Activated CD8-positive, alpha-beta memory T cell treated with anti-CD3 and anti-CD28 coated beads for 1 hour (primary cell): ENCODE results near the gene BANP.
"Not testable (repeated sequence)": the region's sequence is repeated elsewhere in the genome, so short reads cannot be mapped to it uniquely, and the experiment has no call there.

Experiments used
- DNase-seq, 2 donors: peaks; one replicate each; pipeline ENCODE4 v3.0.0-alpha.2; 2020; ENCODE audit warnings: low read depth in 1 of 2; ENCODE audit errors: extremely low read depth in 1 of 2

The BANP gene

DNA sequence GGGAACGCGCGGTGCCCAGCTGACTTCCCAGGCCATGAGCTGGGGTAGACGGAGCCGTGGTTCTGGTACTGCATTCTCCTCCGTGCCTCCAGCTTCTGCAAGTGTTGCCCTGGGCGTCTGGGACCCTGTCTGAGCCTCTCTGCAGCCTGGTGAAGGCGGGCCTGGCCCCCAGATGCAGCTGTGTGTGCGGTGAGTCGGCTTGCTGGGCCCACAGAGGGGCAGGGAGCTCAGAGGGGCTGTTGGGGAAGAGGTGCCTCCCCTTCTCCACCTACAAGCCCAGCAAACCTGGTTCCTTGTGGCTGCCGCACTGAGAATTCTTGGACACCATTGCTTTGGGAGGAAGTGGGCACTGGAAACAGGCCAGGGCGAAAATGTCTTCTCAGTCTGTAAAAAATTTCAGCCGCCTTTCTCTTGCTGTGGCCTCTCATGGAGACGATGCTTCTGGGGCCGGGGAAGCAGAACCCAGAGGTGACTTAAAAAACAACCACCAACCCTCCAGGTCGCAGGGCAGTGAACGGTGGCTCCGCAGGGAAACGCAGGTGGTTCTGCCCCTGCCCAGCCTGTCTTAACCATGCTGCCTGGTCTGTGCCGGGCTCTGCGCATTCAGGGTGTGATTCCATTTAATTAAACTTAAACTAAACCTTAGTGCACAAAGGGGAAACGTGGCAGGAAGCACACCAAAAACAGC lies 163.5 kb downstream of the BANP start:
- DNase-seq, result not testable (repeated sequence)

GRCh38 chr16:88116121-88116520 lies 164.9 kb downstream of the BANP start:
- DNase-seq, result no peak

DNA sequence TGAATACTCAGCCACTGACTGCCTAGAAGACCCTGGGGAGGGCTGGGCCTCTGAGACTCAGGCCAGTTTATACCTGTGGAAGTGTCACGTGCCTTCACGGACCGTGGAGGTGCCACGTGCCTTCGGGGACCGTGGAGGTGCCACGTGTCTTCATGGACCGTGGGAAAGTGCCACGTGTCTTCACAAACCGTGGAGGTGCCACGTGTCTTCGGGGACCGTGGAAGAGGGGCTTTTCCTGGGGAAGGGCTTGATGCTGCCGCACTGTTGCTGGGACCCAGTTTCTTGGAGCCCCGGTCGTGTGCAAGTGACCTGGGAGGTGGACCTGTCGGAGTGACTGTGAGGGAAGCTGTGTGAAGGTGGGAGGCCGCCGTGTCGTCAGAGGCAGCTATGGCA lies 166.2 kb downstream of the BANP start:
- DNase-seq, result no peak

DNA sequence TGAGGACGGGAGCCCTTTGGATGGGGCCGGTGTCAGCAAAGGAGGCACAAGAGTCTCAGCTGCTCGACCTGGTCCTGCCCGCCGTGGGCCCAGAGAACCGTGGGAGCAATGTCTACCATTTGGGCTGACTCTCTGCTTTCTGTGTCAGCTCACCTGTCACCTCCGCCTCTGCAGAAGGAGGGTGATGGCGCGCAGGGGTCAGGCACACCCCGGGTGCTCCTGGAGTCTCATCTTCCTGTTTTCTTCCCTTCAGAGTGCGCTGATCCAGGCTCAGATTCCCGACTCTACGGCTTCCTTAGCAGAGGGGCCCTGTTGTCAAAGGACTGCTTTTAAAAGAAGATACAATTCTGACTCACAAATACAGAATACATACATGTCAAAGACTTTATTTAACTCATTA lies 167.1 kb downstream of the BANP start:
- DNase-seq, result no peak

- DNase-seq, result not testable (repeated sequence)
These were observed 167.9 kb downstream of the BANP start for GRCh38 chr16:88118852-88119741.

- not testable (repeated sequence) for DNase-seq
These were observed 168.9 kb downstream of the BANP start for GRCh38 chr16:88119881-88120751.

GRCh38 chr16:88120812-88121211 lies 169.6 kb downstream of the BANP start:
- no peak for DNase-seq

GRCh38 chr16:88121391-88121790 lies 170.2 kb downstream of the BANP start:
- not testable (repeated sequence) for DNase-seq

GRCh38 chr16:88121886-88122580 lies 170.8 kb downstream of the BANP start:
- no peak for DNase-seq
